Retinal pigment epithelial cell (primary cell): ENCODE measurements around the gene HPCAL1.
A peak's percentile ranks its signal among the peaks of the same experiment; 100 is the strongest.

Source experiments
- DNase-seq: peaks from one replicate; pipeline ENCODE4 v3.0.0-alpha.2; 2010; ENCODE audit warnings: low read depth
- H3K4me3 ChIP-seq: 2 replicates; pipeline ENCODE4 v1.5.1; 2011; ENCODE audit warnings: mild to moderate bottlenecking, low read length, control low read depth, moderate library complexity
- CTCF ChIP-seq: conservative IDR thresholded peaks from 2 replicates; pipeline ENCODE4 v1.5.1; 2011; ENCODE audit warnings: low read depth, low read length, control low read depth, inconsistent platforms

The HPCAL1 gene

GRCh38 chr2:10346929-10347561 is 44.3 kb downstream of the HPCAL1 start:
- TF ChIP-seq CTCF = no peak
- DNase-seq = no peak
- H3K4me3 ChIP-seq = no peak overlapping the region

- DNase-seq = peak; percentile 38
- no peak for TF ChIP-seq CTCF
- no peak overlapping the region for H3K4me3 ChIP-seq
Observed at GRCh38 chr2:10347562-10347948, 44.9 kb downstream of the HPCAL1 start.

GRCh38 chr2:10348891-10349290 is 46.2 kb downstream of the HPCAL1 start:
- H3K4me3 ChIP-seq = no peak overlapping the region
- no peak for TF ChIP-seq CTCF
- no peak for DNase-seq

- TF ChIP-seq CTCF = no peak
- DNase-seq = no peak
- H3K4me3 ChIP-seq = no peak overlapping the region
Observed at GRCh38 chr2:10350761-10351160, 48.1 kb downstream of the HPCAL1 start.

GRCh38 chr2:10352361-10352760 is 49.7 kb downstream of the HPCAL1 start:
- no peak for TF ChIP-seq CTCF
- H3K4me3 ChIP-seq = no peak overlapping the region
- DNase-seq = no peak

GRCh38 chr2:10352972-10353371 is 50.3 kb downstream of the HPCAL1 start:
- DNase-seq = no peak
- no peak for TF ChIP-seq CTCF
- no peak overlapping the region for H3K4me3 ChIP-seq

- no peak overlapping the region for H3K4me3 ChIP-seq
- no peak for DNase-seq
- no peak for TF ChIP-seq CTCF
Observed at GRCh38 chr2:10353931-10354330, 51.2 kb downstream of the HPCAL1 start.
